GM23248 (cell line): Measurements from ENCODE around the gene CABYR.

Experiments used
- EZH2 ChIP-seq: fragments of 200-600 bp; sonication (generic); IDR thresholded peaks from 2 replicates; pipeline ENCODE4 v1.6.1; 2018; ENCODE audit warnings: antibody characterized with exemption, mild to moderate bottlenecking; ENCODE audit not compliant: insufficient read depth, poor library complexity, severe bottlenecking
- EZH2phosphoT487 ChIP-seq: fragments of 200-600 bp; sonication (generic); IDR thresholded peaks from 2 replicates; pipeline ENCODE4 v1.6.1; 2018; ENCODE audit warnings: antibody characterized with exemption, moderate library complexity, mild to moderate bottlenecking, low read depth; ENCODE audit not compliant: insufficient read depth

DNA sequence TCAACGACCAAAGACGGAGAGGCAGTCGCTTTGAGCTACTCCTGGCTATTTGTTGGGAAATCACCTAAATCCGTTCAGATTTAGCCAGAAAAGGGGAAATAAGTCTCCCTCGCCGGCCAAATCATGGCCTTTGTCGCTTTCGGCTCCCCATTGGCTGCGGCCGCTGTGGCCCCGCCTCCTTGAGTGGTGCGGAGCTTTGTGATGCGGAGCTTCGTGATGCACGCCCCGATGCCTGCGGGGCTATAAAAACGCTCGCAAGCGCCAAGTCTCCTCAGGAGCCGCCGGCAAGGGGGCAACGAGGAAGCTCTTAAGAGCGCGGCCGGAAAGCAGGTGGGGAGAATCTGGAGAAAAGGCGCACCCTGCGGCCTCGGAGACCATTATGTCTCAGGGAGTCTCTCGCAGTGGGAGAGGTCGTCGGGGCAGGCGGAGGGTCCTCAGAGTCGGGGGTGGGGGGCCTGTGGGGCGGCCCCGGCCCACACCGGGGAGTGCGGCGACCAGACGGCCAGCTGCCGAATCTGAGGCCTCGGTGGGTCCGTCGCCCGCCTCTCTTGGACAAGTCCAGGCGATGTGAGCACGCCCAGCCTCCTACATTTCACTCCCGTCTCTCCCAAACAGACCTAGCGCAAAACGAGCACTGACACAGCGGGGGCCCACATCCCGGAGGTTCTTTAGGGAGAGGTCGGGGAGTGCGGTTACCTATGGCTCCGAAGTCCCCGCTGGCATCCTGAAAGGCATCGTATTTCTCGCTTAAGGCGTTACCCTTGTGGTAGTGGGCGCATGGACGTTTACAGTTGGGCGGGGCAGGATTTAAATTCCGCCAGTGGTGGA lies at the start of gene CABYR:
- TF ChIP-seq EZH2phosphoT487 (no peak), EZH2 (no peak)
